Neural cell (in vitro differentiated cells): Measurements from ENCODE around the gene NINL.

Experiments
- CTCF ChIP-seq: fragments of 450-650 bp; IDR thresholded peaks from 2 replicates; pipeline ENCODE4 v1.5.1; 2014; ENCODE audit warnings: antibody characterized with exemption, mild to moderate bottlenecking, moderate library complexity; ENCODE audit not compliant: poor library complexity, severe bottlenecking
- EP300 ChIP-seq: fragments of 450-650 bp; conservative IDR thresholded peaks from 2 replicates; pipeline ENCODE4 v1.6.1; 2014; ENCODE audit warnings: antibody characterized with exemption, mild to moderate bottlenecking, moderate library complexity; ENCODE audit not compliant: poor library complexity, severe bottlenecking
- EZH2 ChIP-seq: fragments of 200-600, 300-800 bp; shearing (Covaris generic), sonication (generic); IDR thresholded peaks from 2 replicates; pipeline ENCODE4 v1.6.1; 2014; ENCODE audit warnings: antibody characterized with exemption, low read length, borderline replicate concordance, mild to moderate bottlenecking; ENCODE audit not compliant: insufficient read depth, poor library complexity, severe bottlenecking
- MXI1 ChIP-seq: fragments of 450-650 bp; conservative IDR thresholded peaks from 2 replicates; pipeline ENCODE4 v1.6.1; 2014; ENCODE audit warnings: antibody characterized with exemption, mild to moderate bottlenecking; ENCODE audit not compliant: poor library complexity, severe bottlenecking
- POLR2AphosphoS5 ChIP-seq: IDR thresholded peaks from 2 replicates; pipeline ENCODE4 v1.6.1; 2012
- RAD21 ChIP-seq: fragments of 450-650 bp; conservative IDR thresholded peaks from 2 replicates; pipeline ENCODE4 v1.6.1; 2014; ENCODE audit warnings: antibody characterized with exemption, mild to moderate bottlenecking, moderate library complexity
- REST ChIP-seq: IDR thresholded peaks from 2 replicates; pipeline ENCODE4 v1.6.1; 2012; ENCODE audit warnings: borderline replicate concordance
- SMC3 ChIP-seq: fragments of 450-650 bp; conservative IDR thresholded peaks from 2 replicates; pipeline ENCODE4 v1.6.1; 2014; ENCODE audit warnings: antibody characterized with exemption, mild to moderate bottlenecking, moderate library complexity; ENCODE audit not compliant: poor library complexity
- TAF1 ChIP-seq: IDR thresholded peaks from 2 replicates; pipeline ENCODE4 v1.6.1; 2012; ENCODE audit warnings: low read depth

GRCh38 chr20:25527949-25528348 is 57.4 kb downstream of the NINL start:
- no peak for TF ChIP-seq CTCF
- TF ChIP-seq EZH2: no peak
- no peak for TF ChIP-seq RAD21
- TF ChIP-seq REST: no peak
- TF ChIP-seq SMC3: no peak
- no peak for TF ChIP-seq POLR2AphosphoS5
- TF ChIP-seq TAF1: no peak
- TF ChIP-seq EP300: no peak
- TF ChIP-seq MXI1: no peak
